Measurements from ENCODE around the gene PTCD1. TPM values are rescaled to one million over a fixed set of nuclear protein-coding genes. Genes with fewer than 3 reads are reported as not detected.
A peak's percentile ranks its signal among the peaks of the same experiment; 100 is the strongest.
"Not testable (repeated sequence)": the region's sequence is repeated elsewhere in the genome, so short reads cannot be mapped to it uniquely, and the experiment has no call there.

Gene PTCD1
- total RNA-seq, 1 donor from 2014 or later: 11.3 TPM

GRCh38 chr7:99380032-99380822 is 58.4 kb downstream of the PTCD1 start:
- no peaks in the 10 kb centered on the region for H3K27me3 ChIP-seq (ENCODE audit: control insufficient read depth, insufficient read depth, low read length)
- DNase-seq (ENCODE audit: low read depth) (no peak), FAIRE-seq (no peak)
- H3K36me3 ChIP-seq (ENCODE audit: control insufficient read depth, insufficient read depth, low read length): peaks cover 28% of the 10 kb centered on the region
- no peak overlapping the region for H3K4me3 ChIP-seq (ENCODE audit: low read depth, low read length)
- TF ChIP-seq, protein P1, sequence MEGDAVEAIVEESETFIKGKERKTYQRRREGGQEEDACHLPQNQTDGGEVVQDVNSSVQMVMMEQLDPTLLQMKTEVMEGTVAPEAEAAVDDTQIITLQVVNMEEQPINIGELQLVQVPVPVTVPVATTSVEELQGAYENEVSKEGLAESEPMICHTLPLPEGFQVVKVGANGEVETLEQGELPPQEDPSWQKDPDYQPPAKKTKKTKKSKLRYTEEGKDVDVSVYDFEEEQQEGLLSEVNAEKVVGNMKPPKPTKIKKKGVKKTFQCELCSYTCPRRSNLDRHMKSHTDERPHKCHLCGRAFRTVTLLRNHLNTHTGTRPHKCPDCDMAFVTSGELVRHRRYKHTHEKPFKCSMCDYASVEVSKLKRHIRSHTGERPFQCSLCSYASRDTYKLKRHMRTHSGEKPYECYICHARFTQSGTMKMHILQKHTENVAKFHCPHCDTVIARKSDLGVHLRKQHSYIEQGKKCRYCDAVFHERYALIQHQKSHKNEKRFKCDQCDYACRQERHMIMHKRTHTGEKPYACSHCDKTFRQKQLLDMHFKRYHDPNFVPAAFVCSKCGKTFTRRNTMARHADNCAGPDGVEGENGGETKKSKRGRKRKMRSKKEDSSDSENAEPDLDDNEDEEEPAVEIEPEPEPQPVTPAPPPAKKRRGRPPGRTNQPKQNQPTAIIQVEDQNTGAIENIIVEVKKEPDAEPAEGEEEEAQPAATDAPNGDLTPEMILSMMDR (IDR thresholded peaks at IDR 0.05; ENCODE audit: insufficient read depth, low read length, severe bottlenecking): no peak

DNA sequence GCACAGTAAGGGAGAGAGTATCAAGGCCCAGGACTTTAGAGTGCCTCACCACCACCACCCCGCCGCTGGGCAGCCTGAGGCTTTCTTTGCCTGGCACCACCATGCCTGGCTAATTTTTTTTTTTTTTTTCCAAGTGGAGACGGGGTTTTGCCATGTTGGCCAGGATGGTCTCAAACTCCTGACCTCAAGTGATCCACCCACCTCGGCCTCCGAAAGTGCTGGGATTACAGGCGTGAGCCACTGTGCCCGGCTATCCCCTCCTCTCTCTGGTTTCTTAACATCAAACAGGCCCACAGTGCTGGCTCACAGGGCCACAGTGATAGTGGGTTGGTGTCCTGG is 58.9 kb downstream of the PTCD1 start:
- FAIRE-seq; DNase-seq (ENCODE audit: low read depth); H3K4me3 ChIP-seq (ENCODE audit: low read depth, low read length); H3K27me3 ChIP-seq (ENCODE audit: control insufficient read depth, insufficient read depth, low read length): not testable (repeated sequence)
- peaks cover 28% of the 10 kb centered on the region for H3K36me3 ChIP-seq (ENCODE audit: control insufficient read depth, insufficient read depth, low read length)

DNA sequence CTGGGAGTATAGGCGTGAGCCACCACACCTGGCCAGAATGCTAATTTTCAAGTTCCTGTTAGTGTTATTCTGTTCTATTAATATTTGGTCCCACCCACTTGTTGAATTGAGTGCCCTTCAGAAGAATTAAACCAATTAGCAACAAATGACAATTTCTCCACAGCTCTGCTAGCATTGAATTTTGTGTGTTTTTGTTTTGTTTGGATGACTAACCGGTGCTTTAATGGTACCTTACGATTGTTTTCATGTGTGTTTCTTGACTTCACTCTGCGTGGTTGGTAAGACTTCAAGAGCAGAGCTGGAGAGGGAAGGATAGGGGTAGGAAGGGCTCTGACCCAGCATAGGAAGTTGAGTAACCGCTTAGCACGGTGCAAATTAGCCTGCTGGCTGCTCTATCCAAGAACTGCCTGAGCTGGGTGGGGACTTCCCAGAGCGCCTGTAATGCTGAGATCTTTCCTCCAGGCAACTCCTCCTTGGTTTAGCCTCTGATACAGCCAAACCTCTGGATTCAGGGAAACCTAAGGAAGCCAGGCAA is 59.5 kb downstream of the PTCD1 start:
- FAIRE-seq: no peak
- TF ChIP-seq, protein P1 (IDR thresholded peaks at IDR 0.05; ENCODE audit: insufficient read depth, low read length, severe bottlenecking): no peak
- peak; percentile 88 for DNase-seq (ENCODE audit: low read depth)
- H3K36me3 ChIP-seq (ENCODE audit: control insufficient read depth, insufficient read depth, low read length): peaks cover 26% of the 10 kb centered on the region
- H3K27me3 ChIP-seq (ENCODE audit: control insufficient read depth, insufficient read depth, low read length): no peaks in the 10 kb centered on the region
- no peak overlapping the region for H3K4me3 ChIP-seq (ENCODE audit: low read depth, low read length)

DNA sequence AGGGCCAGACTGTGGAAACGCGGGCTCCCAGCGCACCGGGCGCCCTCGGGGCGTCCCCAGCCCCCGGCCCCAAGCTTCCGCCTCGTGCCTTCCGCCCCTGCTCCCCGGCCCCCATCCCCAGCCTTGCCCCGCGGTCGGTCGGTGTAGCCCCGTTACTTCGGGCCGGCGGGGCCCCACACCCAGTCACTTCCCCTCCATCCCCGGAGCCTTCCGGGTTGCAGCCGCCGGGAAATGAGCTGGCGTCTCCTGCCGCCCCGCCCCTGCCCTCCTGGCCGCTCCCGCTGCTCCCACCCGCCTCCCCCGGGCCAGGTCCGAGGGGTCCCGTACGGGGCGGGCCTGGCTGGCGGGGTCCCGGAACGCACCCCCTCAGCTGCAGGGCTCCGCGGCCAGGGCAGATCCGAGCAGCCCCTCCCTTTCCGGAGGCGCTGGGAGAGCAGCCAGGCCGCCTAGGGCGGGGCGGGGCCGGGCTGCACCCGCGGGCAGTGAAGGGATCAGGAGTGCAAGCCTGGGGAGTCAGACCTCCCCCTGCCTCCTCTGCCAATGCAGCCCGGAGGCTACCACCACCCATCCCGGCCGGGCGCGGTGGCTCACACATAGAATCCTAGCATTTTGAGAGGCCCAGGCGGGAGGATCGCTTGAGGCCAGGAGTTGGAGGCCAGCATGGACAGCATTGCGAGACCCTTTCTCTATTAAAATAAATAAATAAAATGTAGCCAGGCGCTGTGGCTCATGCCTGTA is 63.4 kb downstream of the PTCD1 start:
- peaks cover 8% of the 10 kb centered on the region for H3K36me3 ChIP-seq (ENCODE audit: control insufficient read depth, insufficient read depth, low read length)
- H3K27me3 ChIP-seq (ENCODE audit: control insufficient read depth, insufficient read depth, low read length): no peaks in the 10 kb centered on the region
- H3K4me3 ChIP-seq (ENCODE audit: low read depth, low read length): peak overlapping the region; percentile 86
- peak; percentile 45 for DNase-seq (ENCODE audit: low read depth)
- TF ChIP-seq, protein P1 (IDR thresholded peaks at IDR 0.05; ENCODE audit: insufficient read depth, low read length, severe bottlenecking): no peak
- no peak for FAIRE-seq

DNA sequence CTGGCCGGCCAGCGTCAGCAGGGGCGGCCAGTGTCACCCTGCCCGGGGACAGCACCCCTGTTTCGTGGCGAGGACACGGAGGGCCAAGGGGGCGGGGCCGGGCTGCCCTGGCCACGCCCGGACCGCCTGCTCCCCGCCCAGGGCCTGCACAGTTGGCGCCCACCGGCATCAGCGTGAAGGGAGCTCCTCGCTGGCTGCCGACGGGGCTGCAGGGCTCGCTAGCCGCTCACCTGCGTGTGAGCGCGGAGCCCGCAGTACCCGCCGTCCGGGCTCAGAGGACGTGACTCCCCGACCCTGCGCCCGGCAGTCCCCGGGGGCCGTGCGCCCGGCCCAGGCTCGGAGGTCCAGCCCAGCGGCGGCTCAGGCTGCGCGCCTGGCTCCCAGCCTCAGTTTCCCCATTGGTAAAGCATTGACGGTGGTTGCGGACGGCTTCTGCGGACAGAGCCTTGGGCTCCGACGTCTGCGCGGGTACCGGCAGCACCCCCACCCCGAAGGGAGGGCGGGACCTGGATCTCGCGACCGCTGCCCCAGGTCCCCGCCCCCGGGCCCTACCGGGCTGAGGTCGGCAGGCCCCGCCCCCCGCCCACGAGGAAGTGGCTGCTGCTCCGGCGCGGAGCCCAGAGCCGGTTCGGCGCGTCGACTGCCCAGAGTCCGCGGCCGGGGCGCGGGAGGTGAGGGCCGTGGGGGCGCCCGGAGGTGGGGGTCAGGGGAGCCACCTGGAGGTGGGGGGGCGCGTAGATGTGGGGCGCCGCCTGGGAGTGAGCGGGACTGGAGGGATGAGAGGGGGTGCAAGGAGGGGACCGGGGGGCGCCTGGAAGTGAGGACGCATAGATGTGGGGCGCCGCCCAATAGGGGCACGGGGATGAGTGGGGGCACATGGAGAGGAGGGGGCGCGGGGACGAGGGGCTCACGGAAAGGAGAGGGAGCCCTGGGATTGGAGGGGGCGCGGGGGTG is 64.2 kb downstream of the PTCD1 start, which contains the start of gene ARPC1B:
TSS of gene ARPC1B (plus strand) at position 620 of the 954 bp plus-strand sequence. CDS start 10,985 bp downstream, outside the sequence.
- Histone ChIP-seq H3K27me3 (ENCODE audit: control insufficient read depth, insufficient read depth, low read length) (no peaks in the 10 kb centered on the region), H3K4me3 (ENCODE audit: low read depth, low read length) (peak within 1 kb of the TSS; percentile 86), H3K36me3 (ENCODE audit: control insufficient read depth, insufficient read depth, low read length) (peaks cover 3% of the 10 kb centered on the region)
- no peak for FAIRE-seq
- TF ChIP-seq, protein P1 (IDR thresholded peaks at IDR 0.05; ENCODE audit: insufficient read depth, low read length, severe bottlenecking): no peak
- peak; percentile 62 for DNase-seq (ENCODE audit: low read depth)
